ENCODE measurements around the gene POLR3GL.

POLR3GL gene

DNA sequence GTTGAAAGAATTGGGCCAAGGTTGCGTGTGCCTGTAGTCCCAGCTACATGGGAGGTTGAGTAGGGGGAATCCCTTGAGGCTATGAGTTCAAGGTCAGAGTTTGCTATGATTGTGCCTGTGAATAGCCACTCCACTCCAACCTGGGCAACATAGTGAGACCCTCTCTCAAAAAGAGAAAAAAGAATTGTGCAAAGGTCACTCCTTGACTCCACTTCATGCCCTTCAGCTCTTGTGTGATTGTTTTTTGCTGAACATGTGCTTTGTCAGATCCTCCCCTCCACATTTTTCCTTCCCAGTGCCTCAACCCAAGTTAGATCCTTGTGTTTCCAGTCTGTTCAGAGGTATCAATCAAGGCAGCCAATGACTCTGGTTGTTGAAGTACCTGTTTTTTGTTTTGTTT lies 23.4 kb downstream of the POLR3GL start (continued):
- TF ChIP-seq, protein P1, sequence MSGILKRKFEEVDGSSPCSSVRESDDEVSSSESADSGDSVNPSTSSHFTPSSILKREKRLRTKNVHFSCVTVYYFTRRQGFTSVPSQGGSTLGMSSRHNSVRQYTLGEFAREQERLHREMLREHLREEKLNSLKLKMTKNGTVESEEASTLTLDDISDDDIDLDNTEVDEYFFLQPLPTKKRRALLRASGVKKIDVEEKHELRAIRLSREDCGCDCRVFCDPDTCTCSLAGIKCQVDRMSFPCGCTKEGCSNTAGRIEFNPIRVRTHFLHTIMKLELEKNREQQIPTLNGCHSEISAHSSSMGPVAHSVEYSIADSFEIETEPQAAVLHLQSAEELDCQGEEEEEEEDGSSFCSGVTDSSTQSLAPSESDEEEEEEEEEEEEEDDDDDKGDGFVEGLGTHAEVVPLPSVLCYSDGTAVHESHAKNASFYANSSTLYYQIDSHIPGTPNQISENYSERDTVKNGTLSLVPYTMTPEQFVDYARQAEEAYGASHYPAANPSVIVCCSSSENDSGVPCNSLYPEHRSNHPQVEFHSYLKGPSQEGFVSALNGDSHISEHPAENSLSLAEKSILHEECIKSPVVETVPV (CRISPR knock-in tag; IDR thresholded peaks at IDR 0.05), result no peak
- TF ChIP-seq TCF4 (CRISPR knock-in tag; IDR thresholded peaks at IDR 0.05; ENCODE audit: borderline replicate concordance) (no peak), ZFP3 (CRISPR knock-in tag; IDR thresholded peaks at IDR 0.05) (no peak), PPARA (CRISPR knock-in tag; IDR thresholded peaks at IDR 0.05; ENCODE audit: borderline replicate concordance) (no peak), ISL1 (CRISPR knock-in tag; IDR thresholded peaks at IDR 0.05) (no peak), ZNF70 (CRISPR knock-in tag; IDR thresholded peaks at IDR 0.05) (no peak)

DNA sequence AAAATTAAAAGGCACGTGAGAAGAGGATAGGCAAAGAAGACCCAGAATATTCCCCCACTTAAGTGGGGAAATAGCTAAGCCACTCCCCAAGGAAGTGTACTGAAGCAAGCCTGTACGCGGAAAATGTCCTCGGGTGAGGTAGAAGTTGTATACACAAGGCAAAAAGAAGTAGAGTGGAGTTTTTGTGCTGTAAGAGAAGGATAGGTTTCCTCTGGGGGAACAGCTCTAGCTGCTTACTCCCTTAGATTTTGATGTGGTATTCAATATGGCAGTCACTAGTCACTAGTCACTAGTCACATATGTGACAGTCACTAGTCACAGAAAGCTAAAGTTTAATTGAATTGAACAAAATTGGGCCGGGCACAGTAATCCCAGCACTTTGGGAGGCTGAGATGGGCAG lies 24.3 kb downstream of the POLR3GL start:
- ATAC-seq, result no peak
- TF ChIP-seq CSDC2 (CRISPR knock-in tag; IDR thresholded peaks at IDR 0.05) (no peak), PPARA (CRISPR knock-in tag; IDR thresholded peaks at IDR 0.05; ENCODE audit: borderline replicate concordance) (no peak), ZNF565 (CRISPR knock-in tag; conservative IDR thresholded peaks at IDR 0.05; ENCODE audit: low read depth) (no peak), TCF4 (CRISPR knock-in tag; IDR thresholded peaks at IDR 0.05; ENCODE audit: borderline replicate concordance) (no peak), RARB (CRISPR knock-in tag; IDR thresholded peaks at IDR 0.05) (no peak), GLIS3 (CRISPR knock-in tag; IDR thresholded peaks at IDR 0.05) (no peak), ZC3H10 (CRISPR knock-in tag; IDR thresholded peaks at IDR 0.05) (no peak), ZNF70 (CRISPR knock-in tag; IDR thresholded peaks at IDR 0.05) (no peak), ISL1 (CRISPR knock-in tag; IDR thresholded peaks at IDR 0.05) (no peak), ZFP3 (CRISPR knock-in tag; IDR thresholded peaks at IDR 0.05) (no peak), ZNF8 (CRISPR knock-in tag; IDR thresholded peaks at IDR 0.05) (no peak), TOX (CRISPR knock-in tag; IDR thresholded peaks at IDR 0.05; ENCODE audit: borderline replicate concordance) (no peak), BACH2 (CRISPR knock-in tag; IDR thresholded peaks at IDR 0.05; ENCODE audit: borderline replicate concordance) (no peak), OSR1 (CRISPR knock-in tag; IDR thresholded peaks at IDR 0.05) (no peak)
- TF ChIP-seq, protein P2, sequence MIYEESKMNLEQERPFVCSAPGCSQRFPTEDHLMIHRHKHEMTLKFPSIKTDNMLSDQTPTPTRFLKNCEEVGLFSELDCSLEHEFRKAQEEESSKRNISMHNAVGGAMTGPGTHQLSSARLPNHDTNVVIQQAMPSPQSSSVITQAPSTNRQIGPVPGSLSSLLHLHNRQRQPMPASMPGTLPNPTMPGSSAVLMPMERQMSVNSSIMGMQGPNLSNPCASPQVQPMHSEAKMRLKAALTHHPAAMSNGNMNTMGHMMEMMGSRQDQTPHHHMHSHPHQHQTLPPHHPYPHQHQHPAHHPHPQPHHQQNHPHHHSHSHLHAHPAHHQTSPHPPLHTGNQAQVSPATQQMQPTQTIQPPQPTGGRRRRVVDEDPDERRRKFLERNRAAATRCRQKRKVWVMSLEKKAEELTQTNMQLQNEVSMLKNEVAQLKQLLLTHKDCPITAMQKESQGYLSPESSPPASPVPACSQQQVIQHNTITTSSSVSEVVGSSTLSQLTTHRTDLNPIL (CRISPR knock-in tag; IDR thresholded peaks at IDR 0.05; ENCODE audit: low read depth), result no peak
- TF ChIP-seq, protein P3, sequence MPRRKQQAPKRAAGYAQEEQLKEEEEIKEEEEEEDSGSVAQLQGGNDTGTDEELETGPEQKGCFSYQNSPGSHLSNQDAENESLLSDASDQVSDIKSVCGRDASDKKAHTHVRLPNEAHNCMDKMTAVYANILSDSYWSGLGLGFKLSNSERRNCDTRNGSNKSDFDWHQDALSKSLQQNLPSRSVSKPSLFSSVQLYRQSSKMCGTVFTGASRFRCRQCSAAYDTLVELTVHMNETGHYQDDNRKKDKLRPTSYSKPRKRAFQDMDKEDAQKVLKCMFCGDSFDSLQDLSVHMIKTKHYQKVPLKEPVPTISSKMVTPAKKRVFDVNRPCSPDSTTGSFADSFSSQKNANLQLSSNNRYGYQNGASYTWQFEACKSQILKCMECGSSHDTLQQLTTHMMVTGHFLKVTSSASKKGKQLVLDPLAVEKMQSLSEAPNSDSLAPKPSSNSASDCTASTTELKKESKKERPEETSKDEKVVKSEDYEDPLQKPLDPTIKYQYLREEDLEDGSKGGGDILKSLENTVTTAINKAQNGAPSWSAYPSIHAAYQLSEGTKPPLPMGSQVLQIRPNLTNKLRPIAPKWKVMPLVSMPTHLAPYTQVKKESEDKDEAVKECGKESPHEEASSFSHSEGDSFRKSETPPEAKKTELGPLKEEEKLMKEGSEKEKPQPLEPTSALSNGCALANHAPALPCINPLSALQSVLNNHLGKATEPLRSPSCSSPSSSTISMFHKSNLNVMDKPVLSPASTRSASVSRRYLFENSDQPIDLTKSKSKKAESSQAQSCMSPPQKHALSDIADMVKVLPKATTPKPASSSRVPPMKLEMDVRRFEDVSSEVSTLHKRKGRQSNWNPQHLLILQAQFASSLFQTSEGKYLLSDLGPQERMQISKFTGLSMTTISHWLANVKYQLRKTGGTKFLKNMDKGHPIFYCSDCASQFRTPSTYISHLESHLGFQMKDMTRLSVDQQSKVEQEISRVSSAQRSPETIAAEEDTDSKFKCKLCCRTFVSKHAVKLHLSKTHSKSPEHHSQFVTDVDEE (CRISPR knock-in tag; IDR thresholded peaks at IDR 0.05), result no peak

DNA sequence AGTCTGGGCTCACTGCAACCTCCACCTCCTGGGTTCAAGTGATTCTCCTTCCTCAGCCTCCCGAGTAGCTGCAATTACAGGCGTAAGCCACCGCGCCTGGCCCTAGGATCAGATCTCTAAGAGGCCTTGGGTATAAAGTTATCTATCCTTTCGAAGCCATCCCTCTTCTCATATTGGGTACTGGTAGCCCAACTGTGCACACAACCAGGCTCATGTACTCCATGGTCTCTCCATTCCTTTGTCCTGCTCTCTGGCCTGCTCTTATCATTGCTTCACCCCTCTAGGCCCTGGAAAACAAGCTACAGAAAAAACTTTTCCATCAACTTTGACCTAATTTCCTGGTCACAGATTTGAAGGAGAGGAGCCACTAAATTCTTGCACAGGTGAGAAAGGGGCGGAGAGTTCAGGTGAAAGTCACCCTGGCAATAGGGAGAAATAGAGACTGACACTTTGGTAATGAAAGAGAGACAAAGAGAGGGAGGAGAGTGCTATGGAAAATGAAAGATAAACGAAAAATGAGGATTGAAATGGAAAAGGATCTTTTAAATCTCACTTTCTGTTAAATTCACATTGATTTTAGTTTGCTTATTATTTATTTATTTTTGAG lies 25.9 kb downstream of the POLR3GL start:
- ATAC-seq, result no peak
- TF ChIP-seq, protein P1 (CRISPR knock-in tag; IDR thresholded peaks at IDR 0.05), result no peak
- TF ChIP-seq PPARA (CRISPR knock-in tag; IDR thresholded peaks at IDR 0.05; ENCODE audit: borderline replicate concordance) (no peak), ESRRG (CRISPR knock-in tag; IDR thresholded peaks at IDR 0.05) (no peak), TCF4 (CRISPR knock-in tag; IDR thresholded peaks at IDR 0.05; ENCODE audit: borderline replicate concordance) (no peak), OSR1 (CRISPR knock-in tag; IDR thresholded peaks at IDR 0.05) (no peak), ZNF8 (CRISPR knock-in tag; IDR thresholded peaks at IDR 0.05) (no peak), ZC3H10 (CRISPR knock-in tag; IDR thresholded peaks at IDR 0.05) (no peak), ISL1 (CRISPR knock-in tag; IDR thresholded peaks at IDR 0.05) (no peak), ZNF70 (CRISPR knock-in tag; IDR thresholded peaks at IDR 0.05) (no peak), CSDC2 (CRISPR knock-in tag; IDR thresholded peaks at IDR 0.05) (no peak), ARNTL (CRISPR knock-in tag; IDR thresholded peaks at IDR 0.05; ENCODE audit: borderline replicate concordance, low read depth) (no peak), BACH2 (CRISPR knock-in tag; IDR thresholded peaks at IDR 0.05; ENCODE audit: borderline replicate concordance) (no peak), ZFP3 (CRISPR knock-in tag; IDR thresholded peaks at IDR 0.05) (no peak)
- TF ChIP-seq, protein P2 (CRISPR knock-in tag; IDR thresholded peaks at IDR 0.05; ENCODE audit: low read depth), result no peak
- TF ChIP-seq, protein P4, sequence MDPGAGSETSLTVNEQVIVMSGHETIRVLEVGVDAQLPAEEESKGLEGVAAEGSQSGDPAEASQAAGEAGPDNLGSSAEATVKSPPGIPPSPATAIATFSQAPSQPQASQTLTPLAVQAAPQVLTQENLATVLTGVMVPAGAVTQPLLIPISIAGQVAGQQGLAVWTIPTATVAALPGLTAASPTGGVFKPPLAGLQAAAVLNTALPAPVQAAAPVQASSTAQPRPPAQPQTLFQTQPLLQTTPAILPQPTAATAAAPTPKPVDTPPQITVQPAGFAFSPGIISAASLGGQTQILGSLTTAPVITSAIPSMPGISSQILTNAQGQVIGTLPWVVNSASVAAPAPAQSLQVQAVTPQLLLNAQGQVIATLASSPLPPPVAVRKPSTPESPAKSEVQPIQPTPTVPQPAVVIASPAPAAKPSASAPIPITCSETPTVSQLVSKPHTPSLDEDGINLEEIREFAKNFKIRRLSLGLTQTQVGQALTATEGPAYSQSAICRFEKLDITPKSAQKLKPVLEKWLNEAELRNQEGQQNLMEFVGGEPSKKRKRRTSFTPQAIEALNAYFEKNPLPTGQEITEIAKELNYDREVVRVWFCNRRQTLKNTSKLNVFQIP (CRISPR knock-in tag; IDR thresholded peaks at IDR 0.05; ENCODE audit: borderline replicate concordance, low read depth), result no peak

All from SK-N-SH treated with all-trans-retinoic acid at 6 μM for 48 hours (cell line).